ENCODE measurements around the gene COG3.

COG3 gene

DNA sequence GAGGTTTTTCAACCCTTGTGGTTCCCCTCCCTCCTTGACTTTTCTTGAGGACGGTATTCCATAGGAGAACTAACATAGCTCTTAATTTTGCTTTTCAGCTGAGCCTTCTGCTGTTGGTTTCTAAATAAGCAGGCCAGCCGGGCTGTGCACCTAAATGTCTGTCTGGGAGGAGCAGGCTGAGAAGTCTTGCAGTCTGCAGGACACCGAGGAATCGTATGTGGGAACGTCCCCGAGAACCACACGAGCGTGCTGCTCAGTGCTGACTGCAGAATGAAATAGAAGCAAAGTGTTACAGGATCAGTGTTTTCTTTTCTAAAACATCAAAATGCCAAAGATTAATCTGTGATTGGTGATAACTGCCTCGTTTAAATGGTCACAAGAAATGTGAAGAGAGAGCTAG is 69.9 kb downstream of the COG3 start:
- H3K4me3 ChIP-seq, result no peak overlapping the region
- in situ Hi-C loops (cut with MboI; ENCODE audit: low sequenced_read_pairs), result no loop called here
- no peak for DNase-seq (ENCODE audit: low spot score in 2 of 2)

GRCh38 chr13:45536224-45536623 is 71.5 kb downstream of the COG3 start:
- in situ Hi-C loops (cut with MboI; ENCODE audit: low sequenced_read_pairs), result no loop called here

More for the DNA sequence above, 69.9 kb downstream of the COG3 start:
- Histone ChIP-seq H3K9me3 (no peaks in the 10 kb centered on the region), H3K36me3 (replicated peaks) (peaks cover 24% of the 10 kb centered on the region), H3K4me1 (0 out of 2 replicates have a peak, but pooled peaks cover 4% of the 10 kb centered on the region), H3K27me3 (ENCODE audit: low read depth) (no peaks in the 10 kb centered on the region)

GRCh38 chr13:45537516-45537915 is 72.8 kb downstream of the COG3 start:
- peaks cover 18% of the 10 kb centered on the region for H3K36me3 ChIP-seq (replicated peaks)
- H3K4me3 ChIP-seq, result no peak overlapping the region
- no peaks in the 10 kb centered on the region for H3K27me3 ChIP-seq (ENCODE audit: low read depth)
- no peaks in the 10 kb centered on the region for H3K4me1 ChIP-seq
- in situ Hi-C loops (cut with MboI; ENCODE audit: low sequenced_read_pairs), result no loop called here
- no peak for DNase-seq (ENCODE audit: low spot score in 2 of 2)
- no peaks in the 10 kb centered on the region for H3K9me3 ChIP-seq

More at GRCh38 chr13:45536224-45536623, 71.5 kb downstream of the COG3 start:
- H3K9me3 ChIP-seq, result no peaks in the 10 kb centered on the region
- no peaks in the 10 kb centered on the region for H3K4me1 ChIP-seq
- H3K4me3 ChIP-seq, result no peak overlapping the region
- H3K36me3 ChIP-seq (replicated peaks), result peaks cover 18% of the 10 kb centered on the region
- H3K27me3 ChIP-seq (ENCODE audit: low read depth), result no peaks in the 10 kb centered on the region
- DNase-seq (ENCODE audit: low spot score in 2 of 2), result no peak

DNA sequence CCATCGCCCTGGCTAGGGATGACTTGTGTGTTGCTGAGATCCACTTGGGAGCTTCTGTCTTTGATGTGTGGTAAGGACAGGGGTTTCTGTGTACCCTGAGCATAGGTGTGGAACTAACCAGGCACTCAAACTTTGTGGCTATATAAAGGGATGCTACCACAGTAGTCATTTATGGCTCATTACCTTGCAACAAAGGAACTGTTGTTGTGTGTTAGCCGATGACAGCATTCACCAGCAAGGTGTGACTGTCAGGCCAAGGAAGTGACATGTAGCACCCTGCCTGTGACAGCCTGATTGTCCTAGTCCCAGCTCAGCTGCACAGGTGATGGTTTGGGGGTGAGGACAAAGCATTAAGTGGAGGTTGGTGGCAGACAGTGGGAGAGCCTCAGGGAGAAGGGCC is 73.6 kb downstream of the COG3 start:
- no peaks in the 10 kb centered on the region for H3K9me3 ChIP-seq
- H3K4me3 ChIP-seq, result no peak overlapping the region
- DNase-seq (ENCODE audit: low spot score in 2 of 2), result no peak
- no peaks in the 10 kb centered on the region for H3K27me3 ChIP-seq (ENCODE audit: low read depth)
- peaks cover 16% of the 10 kb centered on the region for H3K36me3 ChIP-seq (replicated peaks)
- no peaks in the 10 kb centered on the region for H3K4me1 ChIP-seq
- in situ Hi-C loops (cut with MboI; ENCODE audit: low sequenced_read_pairs), result no loop called here

- H3K9me3 ChIP-seq, result no peaks in the 10 kb centered on the region
- no peaks in the 10 kb centered on the region for H3K27me3 ChIP-seq (ENCODE audit: low read depth)
- DNase-seq (ENCODE audit: low spot score in 2 of 2), result no peak
- H3K4me1 ChIP-seq, result no peaks in the 10 kb centered on the region
- in situ Hi-C loops (cut with MboI; ENCODE audit: low sequenced_read_pairs), result no loop called here
- H3K4me3 ChIP-seq, result no peak overlapping the region
- 0 out of 2 replicates have a peak, but pooled peaks cover 5% of the 10 kb centered on the region for H3K36me3 ChIP-seq (replicated peaks)
These were observed 75.5 kb downstream of the COG3 start for GRCh38 chr13:45540195-45540594.

DNA sequence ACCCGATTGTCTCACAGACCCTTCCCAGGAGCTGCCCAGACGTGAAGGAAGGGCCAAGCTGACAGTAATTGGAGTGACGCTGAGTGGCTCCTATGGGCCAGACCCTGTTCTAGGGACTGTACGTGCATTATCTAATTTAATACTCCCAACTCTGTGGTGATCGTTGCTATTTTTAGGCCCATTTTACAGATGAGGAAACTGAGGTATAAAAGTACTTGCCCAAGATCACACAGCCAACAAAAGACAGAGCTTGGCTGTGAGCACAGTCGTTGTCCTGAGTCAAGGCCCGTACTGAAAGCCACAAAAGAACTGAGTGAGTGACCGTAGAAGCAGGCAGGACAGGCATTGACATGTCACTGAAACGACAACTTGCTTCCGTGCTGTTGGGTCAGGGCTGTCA is 76.1 kb downstream of the COG3 start:
- Histone ChIP-seq H3K36me3 (replicated peaks) (0 out of 2 replicates have a peak, but pooled peaks cover 5% of the 10 kb centered on the region), H3K4me3 (no peak overlapping the region), H3K9me3 (no peaks in the 10 kb centered on the region), H3K27me3 (ENCODE audit: low read depth) (no peaks in the 10 kb centered on the region), H3K4me1 (no peaks in the 10 kb centered on the region)
- in situ Hi-C loops (cut with MboI; ENCODE audit: low sequenced_read_pairs), result no loop called here
- DNase-seq (ENCODE audit: low spot score in 2 of 2), result no peak

DNA sequence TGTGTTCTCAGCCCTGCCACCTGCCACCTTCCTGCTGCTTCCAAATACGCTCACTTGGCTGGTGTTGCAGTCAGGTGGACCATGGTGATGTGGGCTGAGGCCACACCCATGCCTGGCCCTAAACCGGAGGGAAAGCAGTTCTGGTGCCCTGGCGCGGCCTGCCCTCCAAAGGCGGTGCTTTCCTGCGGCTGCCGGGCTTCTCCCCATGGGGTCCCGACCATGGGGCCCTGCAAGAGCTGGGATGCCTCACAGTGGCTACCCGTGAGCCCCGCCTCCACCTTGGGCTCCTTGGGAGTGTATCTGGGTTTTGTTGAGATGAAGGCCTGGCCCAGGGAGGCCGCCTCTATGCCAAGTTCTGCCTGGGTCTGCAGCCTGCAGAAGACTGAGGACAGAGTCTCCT is 77.1 kb downstream of the COG3 start:
- Histone ChIP-seq H3K4me1 (no peaks in the 10 kb centered on the region), H3K27me3 (ENCODE audit: low read depth) (no peaks in the 10 kb centered on the region), H3K9me3 (no peaks in the 10 kb centered on the region), H3K36me3 (replicated peaks) (no peaks in the 10 kb centered on the region), H3K4me3 (no peak overlapping the region)
- DNase-seq (ENCODE audit: low spot score in 2 of 2), result no peak
- in situ Hi-C loops (cut with MboI; ENCODE audit: low sequenced_read_pairs), result no loop called here

DNA sequence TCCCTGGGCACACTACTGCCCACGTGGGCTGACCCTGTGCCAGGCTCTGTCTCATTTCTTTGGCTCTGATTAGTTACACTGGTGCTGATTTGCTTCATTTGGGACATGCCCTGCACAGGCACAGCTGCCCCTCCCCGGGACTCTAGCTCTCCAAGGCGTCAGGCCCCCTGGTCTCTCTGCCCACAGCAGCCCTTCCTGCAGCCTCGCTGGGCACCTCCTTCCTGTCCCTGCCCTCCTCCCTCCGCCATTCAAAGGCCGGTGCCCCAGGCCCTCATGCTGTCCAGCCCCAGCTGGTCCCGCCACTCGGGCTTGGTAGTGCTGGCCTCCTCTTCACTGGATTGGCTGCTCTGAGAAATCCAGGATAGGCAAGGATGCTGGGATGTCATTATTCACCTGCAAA is 77.7 kb downstream of the COG3 start:
- in situ Hi-C loops (cut with MboI; ENCODE audit: low sequenced_read_pairs), result no loop called here
- no peaks in the 10 kb centered on the region for H3K4me1 ChIP-seq
- H3K36me3 ChIP-seq (replicated peaks), result no peaks in the 10 kb centered on the region
- H3K4me3 ChIP-seq, result no peak overlapping the region
- no peak for DNase-seq (ENCODE audit: low spot score in 2 of 2)
- H3K9me3 ChIP-seq, result no peaks in the 10 kb centered on the region
- H3K27me3 ChIP-seq (ENCODE audit: low read depth), result no peaks in the 10 kb centered on the region

- in situ Hi-C loops (cut with MboI; ENCODE audit: low sequenced_read_pairs), result no loop called here
- no peaks in the 10 kb centered on the region for H3K36me3 ChIP-seq (replicated peaks)
- H3K4me1 ChIP-seq, result no peaks in the 10 kb centered on the region
- no peaks in the 10 kb centered on the region for H3K9me3 ChIP-seq
- no peak for DNase-seq (ENCODE audit: low spot score in 2 of 2)
- no peak overlapping the region for H3K4me3 ChIP-seq
- H3K27me3 ChIP-seq (ENCODE audit: low read depth), result no peaks in the 10 kb centered on the region
These were observed 78.1 kb downstream of the COG3 start for GRCh38 chr13:45542878-45543277.

DNA sequence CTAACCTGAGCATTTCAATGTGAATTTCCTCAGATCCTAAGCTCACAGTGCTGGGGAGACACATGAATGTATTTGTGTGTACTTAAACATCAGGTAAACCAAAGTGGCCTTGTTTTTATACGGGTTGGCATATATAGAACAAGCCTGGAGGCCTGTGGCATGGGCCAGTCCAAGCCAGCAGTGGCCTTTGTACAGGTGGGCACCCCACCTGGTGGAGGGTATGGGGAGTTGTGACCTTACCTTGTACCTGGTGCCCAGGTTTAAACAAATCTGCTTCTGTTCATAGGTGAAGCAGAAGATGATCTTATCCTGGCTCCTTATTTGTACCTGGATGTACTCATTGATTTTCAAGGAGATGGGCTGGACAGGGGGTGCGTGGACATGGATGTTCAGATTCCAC is 79.8 kb downstream of the COG3 start:
- H3K4me1 ChIP-seq, result no peaks in the 10 kb centered on the region
- in situ Hi-C loops (cut with MboI; ENCODE audit: low sequenced_read_pairs), result no loop called here
- DNase-seq (ENCODE audit: low spot score in 2 of 2), result no peak

DNA sequence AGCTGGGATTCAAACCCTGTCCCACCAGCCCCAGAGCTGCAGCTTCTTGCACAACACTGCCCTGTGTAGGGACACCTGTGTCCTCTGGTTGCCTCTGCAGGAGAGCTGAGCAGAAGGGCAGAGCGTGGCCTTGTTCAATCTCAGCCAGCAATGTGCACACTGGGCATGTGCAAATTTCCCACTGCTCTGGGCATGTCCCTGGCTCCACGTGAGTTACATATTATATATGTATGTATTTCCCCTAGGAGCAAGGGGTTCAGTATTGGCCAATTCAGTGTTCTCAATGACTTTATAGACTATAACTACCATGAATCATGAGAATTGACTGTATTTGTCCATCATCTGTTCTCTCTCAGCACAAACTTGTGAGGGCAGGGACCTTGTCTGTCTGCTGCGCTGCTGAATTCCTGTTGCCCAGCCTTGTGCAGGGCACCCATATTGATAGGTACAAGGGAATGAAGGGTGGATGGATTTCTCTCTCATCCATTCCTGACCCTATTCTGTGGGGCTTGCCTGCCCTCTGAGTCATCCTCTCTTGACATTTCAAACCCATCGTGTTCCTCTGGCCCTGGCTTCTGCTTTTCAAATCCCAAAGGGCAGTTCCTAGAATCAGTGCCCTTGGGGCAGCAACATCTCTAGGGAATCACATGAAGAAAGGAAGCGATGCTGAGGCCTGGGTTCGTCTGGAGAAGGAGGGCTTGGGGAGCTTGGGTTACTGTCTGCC is 81.1 kb downstream of the COG3 start:
- in situ Hi-C loops (cut with MboI; ENCODE audit: low sequenced_read_pairs), result no loop called here
- H3K9me3 ChIP-seq, result no peaks in the 10 kb centered on the region
- H3K36me3 ChIP-seq (replicated peaks), result no peaks in the 10 kb centered on the region
- H3K4me1 ChIP-seq, result no peaks in the 10 kb centered on the region
- no peak for DNase-seq (ENCODE audit: low spot score in 2 of 2)
- no peak overlapping the region for H3K4me3 ChIP-seq
- no peaks in the 10 kb centered on the region for H3K27me3 ChIP-seq (ENCODE audit: low read depth)

More for the DNA sequence above, 79.8 kb downstream of the COG3 start:
- Histone ChIP-seq H3K36me3 (replicated peaks) (no peaks in the 10 kb centered on the region), H3K4me3 (no peak overlapping the region), H3K9me3 (no peaks in the 10 kb centered on the region), H3K27me3 (ENCODE audit: low read depth) (no peaks in the 10 kb centered on the region)

GRCh38 chr13:45546410-45546765 is 81.6 kb downstream of the COG3 start:
- H3K4me3 ChIP-seq, result no peak overlapping the region
- H3K36me3 ChIP-seq (replicated peaks), result no peaks in the 10 kb centered on the region
- H3K9me3 ChIP-seq, result no peaks in the 10 kb centered on the region
- DNase-seq (ENCODE audit: low spot score in 2 of 2), result no peak
- no peaks in the 10 kb centered on the region for H3K4me1 ChIP-seq
- no peaks in the 10 kb centered on the region for H3K27me3 ChIP-seq (ENCODE audit: low read depth)
- in situ Hi-C loops (cut with MboI; ENCODE audit: low sequenced_read_pairs), result no loop called here

GRCh38 chr13:45548281-45548680 is 83.5 kb downstream of the COG3 start:
- DNase-seq (ENCODE audit: low spot score in 2 of 2), result no peak
- Histone ChIP-seq H3K36me3 (replicated peaks) (no peaks in the 10 kb centered on the region), H3K4me1 (no peaks in the 10 kb centered on the region), H3K4me3 (no peak overlapping the region), H3K27me3 (ENCODE audit: low read depth) (no peaks in the 10 kb centered on the region), H3K9me3 (no peaks in the 10 kb centered on the region)
- in situ Hi-C loops (cut with MboI; ENCODE audit: low sequenced_read_pairs), result no loop called here

DNA sequence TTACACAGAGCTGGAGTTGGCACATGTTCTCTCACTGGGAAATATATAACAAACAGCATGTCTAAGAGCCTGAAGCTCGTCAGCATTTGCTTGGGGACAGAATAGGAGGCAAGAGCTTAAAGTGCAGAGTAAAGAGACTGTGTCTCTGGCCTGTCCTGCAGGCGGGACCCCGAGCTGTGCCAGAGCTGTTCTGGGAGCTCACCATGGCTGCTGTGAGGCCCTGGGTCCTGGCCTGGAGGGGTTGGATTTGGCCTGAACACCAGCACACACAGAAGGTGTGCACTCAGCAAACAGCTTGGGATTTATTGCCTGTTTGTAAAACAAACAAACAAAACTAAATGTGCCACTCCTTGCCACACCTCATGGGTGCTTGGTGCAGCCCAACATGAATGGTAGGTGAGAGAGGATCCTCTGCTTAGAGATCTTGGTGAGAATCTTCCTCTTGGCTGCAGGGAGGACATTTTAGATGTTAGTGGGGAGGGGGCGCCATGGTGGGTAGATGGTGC is 89.9 kb downstream of the COG3 start:
- no peaks in the 10 kb centered on the region for H3K36me3 ChIP-seq (replicated peaks)
- in situ Hi-C loops (cut with MboI; ENCODE audit: low sequenced_read_pairs), result no loop called here
- H3K9me3 ChIP-seq, result no peaks in the 10 kb centered on the region
- H3K27me3 ChIP-seq (ENCODE audit: low read depth), result no peaks in the 10 kb centered on the region
- DNase-seq (ENCODE audit: low spot score in 2 of 2), result no peak
- H3K4me1 ChIP-seq, result no peaks in the 10 kb centered on the region
- H3K4me3 ChIP-seq, result no peak overlapping the region

All from HAP-1 (cell line).